ENCODE measurements around the gene MT1A.

DNA sequence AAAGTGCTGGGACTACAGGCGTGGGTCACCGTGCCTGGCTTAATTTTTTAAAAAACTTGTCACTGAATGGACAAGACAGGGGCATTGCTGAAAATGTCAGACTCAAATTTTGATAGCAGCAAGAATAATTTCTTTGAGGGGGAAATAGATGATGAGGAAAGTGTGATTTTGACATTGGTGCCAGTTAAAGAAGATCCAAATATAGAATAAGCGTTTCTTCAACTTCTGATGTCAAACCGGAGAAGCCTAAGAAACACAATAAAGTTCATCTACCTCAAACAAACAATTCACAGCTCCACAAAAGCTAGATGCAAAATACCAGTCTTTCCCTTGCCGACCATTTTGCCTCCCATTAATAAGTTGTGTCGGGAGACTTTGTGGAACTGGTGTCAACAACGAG, 48.3 kb downstream of the MT1A start:
- TF ChIP-seq CTCF (IDR thresholded peaks at IDR 0.05; ENCODE audit: poor library complexity, severe bottlenecking) (no peak), EP300 (conservative IDR thresholded peaks at IDR 0.05; ENCODE audit: poor library complexity, severe bottlenecking) (no peak), EZH2 (IDR thresholded peaks at IDR 0.05; ENCODE audit: borderline replicate concordance, insufficient read depth, low read length, poor library complexity, severe bottlenecking) (no peak)
